Ovary (tissue), 9 donors: ENCODE data around the gene PNMA8B. TPM values are rescaled to one million over a fixed set of nuclear protein-coding genes. Genes with fewer than 3 reads are reported as not detected.
A peak's percentile ranks its signal among the peaks of the same experiment; 100 is the strongest.

ENCODE experiments used
- DNase-seq, 5 donors: peaks; one replicate each; pipeline ENCODE4 v3.0.0-alpha.2; 2019 to 2020
- H3K27ac ChIP-seq, 2 donors: fragments of 200-600 bp; one replicate each; pipeline versions ENCODE4 v1.5.1 to v1.8.0; 2019 to 2022
- H3K27me3 ChIP-seq: fragments of 200-600 bp; one replicate; pipeline ENCODE4 v1.8.0; 2022
- H3K36me3 ChIP-seq: fragments of 200-600 bp; sonication (generic); one replicate; pipeline ENCODE4 v1.5.1; 2019
- H3K4me1 ChIP-seq: one replicate; pipeline ENCODE4 v1.8.1; 2013; ENCODE audit warnings: mild to moderate bottlenecking, moderate library complexity; ENCODE audit not compliant: insufficient read depth
- H3K4me3 ChIP-seq: fragments of 200-600 bp; sonication (generic); one replicate; pipeline ENCODE4 v1.5.1; 2017
- H3K9me3 ChIP-seq, 2 donors: fragments of 200-600 bp in 1 of 2; sonication (generic) in 1 of 2; one replicate each; pipeline versions ENCODE4 v1.5.1 to v1.8.1; 2013 to 2019; ENCODE audit warnings: mild to moderate bottlenecking in 1 of 2, moderate library complexity in 1 of 2
- CTCF ChIP-seq, 3 donors: fragments of 450-650 bp in 2 of 3; fragments of 200-600 bp in 1 of 3; IDR thresholded peaks; one replicate each; pipeline versions ENCODE4 v1.5.1 to v1.8.0; 2016 to 2022; ENCODE audit warnings: antibody characterized with exemption in 3 of 3, mild to moderate bottlenecking in 1 of 3
- EP300 ChIP-seq: sonication (generic); formaldehyde crosslinking; IDR thresholded peaks from one replicate; pipeline ENCODE4 v1.6.1; 2017; ENCODE audit warnings: antibody characterized with exemption
- POLR2A ChIP-seq: fragments of 450-650 bp; IDR thresholded peaks from one replicate; pipeline ENCODE4 v1.6.1; 2017; ENCODE audit warnings: antibody characterized with exemption, mild to moderate bottlenecking, moderate library complexity
- WGBS, 3 donors: extraction: QIAGEN DNeasy Blood & Tissue Kit in 1 of 3; methylation state at CpG; one replicate each; pipeline versions ENCODE4 v1.1.5 to v1.1.7; 2013 to 2017; 5-methylcytosine and 5-hydroxymethylcytosine counted together
- intact Hi-C, 4 donors: fragments of 100-400 bp; cut with DNase I; formaldehyde crosslinking; loops; one replicate each; pipeline versions ENCODE4 v1.11.0 to v1.15.1; 2022 to 2023
- polyA plus RNA-seq, 2 donors: library from polyadenylated mRNA; stranded (reverse); fragments of 200-250 nt in 1 of 2; fragments of 350-450 nt in 1 of 2; fragmentation: Illumina TruSeq in 1 of 2; extraction: RNeasy Lipid Tissue Mini Kit (QIAGEN cat#74804) in 1 of 2; gene quantifications; one replicate each; pipeline ENCODE4 v1.2.3, GENCODE V29; 2013 to 2014
- total RNA-seq, 7 donors: library from RNA; depleted of rRNA in 2 of 7; stranded (reverse); fragments of >200 nt in 2 of 7; fragmentation: NEBNext Ultra II Directional in 3 of 7; extraction: Animal tissue kit (Norgen Biotek cat#: 25700) in 3 of 7; gene quantifications; one replicate each; pipeline versions ENCODE4 v1.1.0 to v1.2.4, GENCODE V29; 2016 to 2023
- donor health status: DM: no; HTN: no; CAD: no; lungs with moderate emphysema.
- donor health status: DM: no; HTN: no; CAD: no.
- donor health status: Bipolar disorder and iron deficiency.
- donor health status: DM: yes; HTN: yes; CAD: no.
- donor health status: DM: no; HTN: no; CAD: no.
- donor health status: DM: yes; HTN: yes; CAD: no.

The PNMA8B gene
- total and polyA plus RNA-seq, 9 donors: 0.97 to 10.6 (median 5.3) TPM

- Histone ChIP-seq H3K4me1 (no peaks in the 10 kb centered on the region), H3K36me3 (no peaks in the 10 kb centered on the region), H3K9me3 (no peaks in the 10 kb centered on the region), H3K27ac (no peak overlapping the region), H3K4me3 (no peak overlapping the region), H3K27me3 (no peaks in the 10 kb centered on the region)
- WGBS, 3 donors: 60 to 62% (median 61%) methylated on average over 7 of the region's 7 CpGs
- TF ChIP-seq EP300: no peak
- no peak for TF ChIP-seq POLR2A
- no peak for TF ChIP-seq CTCF (IDR thresholded peaks at IDR 0.05)
- intact Hi-C loops: no loop called here
- DNase-seq: no peak
Measured at GRCh38 chr19:46449228-46449627, 46.4 kb downstream of the PNMA8B start.

DNA sequence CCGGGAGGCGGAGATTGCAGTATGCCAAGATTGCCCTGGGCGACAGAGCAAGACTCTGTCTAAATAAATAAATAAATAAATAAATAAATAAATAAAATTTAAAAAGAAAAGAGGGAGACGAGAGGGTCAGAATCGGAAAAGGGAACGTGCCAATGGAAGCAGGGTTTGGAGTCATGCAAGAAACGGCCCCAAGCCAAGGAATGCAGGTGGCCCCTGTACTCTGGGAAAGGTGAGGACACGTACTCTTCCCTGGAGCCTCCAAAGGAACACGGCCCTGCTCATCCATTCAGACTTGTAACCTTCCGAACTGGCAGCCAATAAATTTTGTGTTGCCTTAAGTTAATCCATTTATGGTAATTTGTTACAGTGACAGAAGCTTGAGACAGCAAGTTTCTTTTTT, 47.1 kb downstream of the PNMA8B start:
- H3K27me3 ChIP-seq: no peaks in the 10 kb centered on the region
- H3K27ac ChIP-seq: no peak overlapping the region
- H3K4me1 ChIP-seq: no peaks in the 10 kb centered on the region
- no peak overlapping the region for H3K4me3 ChIP-seq
- H3K9me3 ChIP-seq: no peaks in the 10 kb centered on the region
- TF ChIP-seq EP300 (no peak), POLR2A (no peak), CTCF (IDR thresholded peaks at IDR 0.05) (no peak)
- H3K36me3 ChIP-seq: no peaks in the 10 kb centered on the region
- DNase-seq: no peak
- intact Hi-C loops: no loop called here
- 92 to 96% (median 94%) methylated on average over 10 of the region's 10 CpGs for WGBS, 3 donors

DNA sequence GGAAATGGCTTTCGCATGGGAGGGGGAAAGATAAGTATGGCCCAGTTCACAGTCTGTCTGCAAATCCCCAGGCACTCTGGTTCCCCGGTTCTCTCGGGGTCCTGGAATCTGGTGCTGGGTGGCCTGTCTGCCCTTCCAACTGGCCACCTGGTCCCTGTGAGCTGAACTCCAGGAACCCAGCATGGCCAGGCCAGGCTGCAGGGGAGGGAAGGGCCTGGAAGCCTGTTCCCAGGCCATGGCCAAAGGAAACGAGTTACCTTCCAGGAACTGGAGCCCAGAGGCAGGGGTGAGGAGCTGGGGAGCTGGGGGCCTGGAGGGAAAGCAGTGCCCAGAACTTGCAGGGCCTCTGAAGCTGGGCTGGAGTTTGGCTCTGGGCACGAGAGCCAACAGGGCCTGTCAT, 47.8 kb downstream of the PNMA8B start:
- TF ChIP-seq POLR2A: no peak
- TF ChIP-seq EP300: no peak
- no peak for TF ChIP-seq CTCF (IDR thresholded peaks at IDR 0.05)

DNA sequence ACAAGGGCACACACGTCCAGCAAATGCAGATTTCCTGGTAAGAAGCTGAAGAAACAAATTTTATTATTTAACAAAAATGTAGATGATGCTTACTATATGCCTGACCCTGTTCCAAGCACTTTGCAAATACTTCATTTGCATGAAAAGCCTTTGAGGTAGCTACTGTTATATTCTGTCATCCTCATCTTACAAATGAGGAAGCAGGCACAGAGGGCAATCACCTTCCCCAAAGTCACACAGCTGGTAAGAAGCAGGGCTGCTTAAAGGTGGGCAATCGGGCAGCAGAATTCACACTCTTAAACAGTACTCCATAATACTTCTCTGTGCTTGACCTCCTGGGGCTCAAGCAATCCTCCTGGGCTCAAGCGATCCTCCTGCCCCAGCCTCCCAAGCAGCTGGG, 48.7 kb downstream of the PNMA8B start:
- TF ChIP-seq POLR2A (no peak), EP300 (no peak), CTCF (IDR thresholded peaks at IDR 0.05) (no peak)
- Histone ChIP-seq H3K27ac (no peak overlapping the region), H3K36me3 (no peaks in the 10 kb centered on the region), H3K9me3 (no peaks in the 10 kb centered on the region), H3K4me1 (peaks cover 11% of the 10 kb centered on the region), H3K4me3 (no peak overlapping the region), H3K27me3 (no peaks in the 10 kb centered on the region)
- intact Hi-C loops: no loop called here
- no peak for DNase-seq
- WGBS, 3 donors: 61 to 62% (median 61%) methylated on average over 3 of the region's 3 CpGs

More for the DNA sequence above, 47.8 kb downstream of the PNMA8B start:
- DNase-seq: no peak
- intact Hi-C loops: no loop called here
- peak overlapping the region in 1 of 2 donors; percentile 70 for H3K27ac ChIP-seq
- no peak overlapping the region for H3K4me3 ChIP-seq
- peaks cover 4% of the 10 kb centered on the region for H3K4me1 ChIP-seq
- 31 to 35% (median 32%) methylated on average over 5 of the region's 5 CpGs for WGBS, 3 donors
- no peaks in the 10 kb centered on the region for H3K9me3 ChIP-seq
- no peaks in the 10 kb centered on the region for H3K36me3 ChIP-seq
- no peaks in the 10 kb centered on the region for H3K27me3 ChIP-seq
